ENCODE results near the gene OSGEP.

GRCh38 chr14:20424851-20425250 lies 29.8 kb downstream of the OSGEP start:
- TF ChIP-seq MAX (IDR thresholded peaks at IDR 0.05) (no peak), TAF1 (IDR thresholded peaks at IDR 0.05; ENCODE audit: low read depth) (no peak), FOXM1 (IDR thresholded peaks at IDR 0.05; ENCODE audit: borderline replicate concordance, low read depth) (no peak), EP300 (IDR thresholded peaks at IDR 0.05; ENCODE audit: borderline replicate concordance) (no peak), REST (IDR thresholded peaks at IDR 0.05; ENCODE audit: low read depth) (no peak), EGR1 (IDR thresholded peaks at IDR 0.05) (no peak), TCF12 (IDR thresholded peaks at IDR 0.05; ENCODE audit: low read depth) (no peak), CREB1 (IDR thresholded peaks at IDR 0.05; ENCODE audit: low read depth) (no peak), NFIC (IDR thresholded peaks at IDR 0.05) (no peak), USF1 (IDR thresholded peaks at IDR 0.05) (no peak), YY1 (IDR thresholded peaks at IDR 0.05; ENCODE audit: low read depth) (no peak)
